Brain microvascular endothelial cell (primary cell): ENCODE measurements around the gene SZRD1.
A peak's percentile ranks its signal among the peaks of the same experiment; 100 is the strongest.
"Not testable (repeated sequence)": the region's sequence is repeated elsewhere in the genome, so short reads cannot be mapped to it uniquely, and the experiment has no call there.

Experiments
- DNase-seq: peaks from one replicate; pipeline ENCODE4 v3.0.0-alpha.2; 2020
- H3K27ac ChIP-seq: fragments of 250-450 bp; sonication (Bioruptor Pico); 2 replicates; pipeline ENCODE4 v1.5.1; 2020; ENCODE audit warnings: mild to moderate bottlenecking, moderate library complexity
- H3K27me3 ChIP-seq: fragments of 250-450 bp; sonication (Bioruptor Pico); replicated peaks from 2 replicates; pipeline ENCODE4 v1.5.1; 2020; ENCODE audit warnings: mild to moderate bottlenecking
- H3K36me3 ChIP-seq: fragments of 250-450 bp; sonication (Bioruptor Pico); replicated peaks from 2 replicates; pipeline ENCODE4 v1.5.1; 2020; ENCODE audit warnings: mild to moderate bottlenecking
- H3K4me3 ChIP-seq: 2 replicates; pipeline ENCODE4 v1.5.1; 2011; ENCODE audit warnings: low read depth, mild to moderate bottlenecking, control low read depth, low read length, moderate library complexity
- in situ Hi-C: cut with HindIII; loops from 2 replicates; pipeline ENCODE4 v1.10.0; 2017; ENCODE audit warnings: low sequenced_read_pairs, low pct_ligation_motif_present
- TF ChIP-seq, protein P1 (sequence below): IDR thresholded peaks from 2 replicates; pipeline ENCODE4 v1.5.1; 2011; ENCODE audit warnings: low read depth, mild to moderate bottlenecking, moderate library complexity, low read length, control low read depth, inconsistent platforms; ENCODE audit errors: missing control alignments

The SZRD1 gene

DNA sequence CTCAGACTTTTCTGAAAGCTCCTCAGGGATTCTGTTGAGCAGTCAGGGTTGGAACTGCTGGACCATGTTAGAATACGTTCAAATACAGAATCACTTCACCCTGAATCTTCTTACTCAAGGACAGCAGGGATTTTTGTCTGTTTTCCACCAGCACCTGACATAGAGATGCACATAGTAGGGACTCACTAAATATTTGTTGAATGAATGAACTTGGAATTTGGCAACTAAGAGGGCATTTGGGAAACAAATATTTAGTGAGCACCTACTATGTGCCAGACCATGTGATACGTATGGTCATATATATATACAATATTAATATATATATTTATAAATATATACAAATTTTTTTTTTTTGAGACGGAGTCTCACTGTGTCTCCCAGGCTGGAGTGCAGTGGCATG, 10.2 kb upstream of the SZRD1 start:
- no peak for DNase-seq
- H3K36me3 ChIP-seq: no peaks in the 10 kb centered on the region
- no peak overlapping the region for H3K27ac ChIP-seq
- H3K4me3 ChIP-seq: no peak overlapping the region
- TF ChIP-seq, protein P1, sequence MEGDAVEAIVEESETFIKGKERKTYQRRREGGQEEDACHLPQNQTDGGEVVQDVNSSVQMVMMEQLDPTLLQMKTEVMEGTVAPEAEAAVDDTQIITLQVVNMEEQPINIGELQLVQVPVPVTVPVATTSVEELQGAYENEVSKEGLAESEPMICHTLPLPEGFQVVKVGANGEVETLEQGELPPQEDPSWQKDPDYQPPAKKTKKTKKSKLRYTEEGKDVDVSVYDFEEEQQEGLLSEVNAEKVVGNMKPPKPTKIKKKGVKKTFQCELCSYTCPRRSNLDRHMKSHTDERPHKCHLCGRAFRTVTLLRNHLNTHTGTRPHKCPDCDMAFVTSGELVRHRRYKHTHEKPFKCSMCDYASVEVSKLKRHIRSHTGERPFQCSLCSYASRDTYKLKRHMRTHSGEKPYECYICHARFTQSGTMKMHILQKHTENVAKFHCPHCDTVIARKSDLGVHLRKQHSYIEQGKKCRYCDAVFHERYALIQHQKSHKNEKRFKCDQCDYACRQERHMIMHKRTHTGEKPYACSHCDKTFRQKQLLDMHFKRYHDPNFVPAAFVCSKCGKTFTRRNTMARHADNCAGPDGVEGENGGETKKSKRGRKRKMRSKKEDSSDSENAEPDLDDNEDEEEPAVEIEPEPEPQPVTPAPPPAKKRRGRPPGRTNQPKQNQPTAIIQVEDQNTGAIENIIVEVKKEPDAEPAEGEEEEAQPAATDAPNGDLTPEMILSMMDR: no peak
- in situ Hi-C loops: no loop called here
- no peaks in the 10 kb centered on the region for H3K27me3 ChIP-seq

DNA sequence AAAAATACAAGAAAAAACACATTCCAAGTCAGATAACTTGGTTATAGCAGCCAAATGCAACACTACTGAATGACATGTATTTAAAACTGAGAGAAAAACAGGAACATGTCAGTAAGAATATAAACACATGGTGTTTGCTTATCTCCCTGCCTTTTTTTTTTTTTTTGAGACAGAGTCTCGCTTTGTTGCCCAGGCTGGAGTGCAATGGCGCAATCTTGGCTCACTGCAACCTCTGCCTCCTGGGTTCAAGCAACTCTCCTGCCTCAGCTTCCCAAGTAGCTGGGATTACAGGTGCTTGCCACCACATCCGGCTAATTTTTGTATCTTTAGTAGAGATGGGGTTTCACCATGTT, 1.9 kb upstream of the SZRD1 start:
- H3K27me3 ChIP-seq, H3K36me3 ChIP-seq, H3K4me3 ChIP-seq, DNase-seq, H3K27ac ChIP-seq, in situ Hi-C loops: not testable (repeated sequence)

DNA sequence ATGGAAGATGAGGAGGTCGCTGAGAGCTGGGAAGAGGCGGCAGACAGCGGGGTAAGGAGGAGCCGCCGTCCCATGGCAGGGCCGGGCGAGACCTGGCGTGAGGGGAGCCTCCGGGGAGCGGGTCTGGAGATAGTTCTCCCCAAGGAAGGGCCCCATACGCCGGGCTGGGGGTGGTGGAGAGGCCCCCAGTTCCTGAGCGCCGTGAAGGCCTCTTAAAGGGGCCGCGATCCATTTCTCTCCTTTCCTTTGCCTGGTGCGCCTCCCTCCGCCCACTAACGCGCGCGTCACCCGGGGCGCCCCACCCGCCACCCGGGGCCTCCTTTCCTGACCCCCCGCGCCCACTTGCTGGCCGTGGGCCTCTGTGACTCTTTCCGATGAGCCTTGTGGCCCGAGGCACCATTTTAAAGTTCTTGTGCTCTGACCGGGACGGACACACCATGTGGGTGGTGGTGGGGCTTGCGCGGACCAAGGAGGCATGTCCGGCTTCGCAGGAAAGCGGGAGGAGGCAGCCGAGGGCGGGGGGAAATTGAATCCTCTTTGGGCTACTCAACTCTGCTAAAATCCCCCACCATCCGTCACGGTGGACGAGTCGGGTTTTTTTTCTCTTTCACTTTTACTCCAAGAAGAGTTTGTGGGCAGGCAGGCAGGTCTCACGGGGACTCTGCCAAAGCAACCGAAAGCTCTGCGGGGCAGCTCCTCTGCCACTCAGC, 371 bp downstream of the SZRD1 start:
- peak overlapping the region; percentile 92 for H3K27ac ChIP-seq
- no peaks in the 10 kb centered on the region for H3K36me3 ChIP-seq
- DNase-seq: peak; percentile 77
- TF ChIP-seq, protein P1: peak; percentile 1
- in situ Hi-C loops: no loop called here
- H3K4me3 ChIP-seq: peak overlapping the region; percentile 85
- no peaks in the 10 kb centered on the region for H3K27me3 ChIP-seq

DNA sequence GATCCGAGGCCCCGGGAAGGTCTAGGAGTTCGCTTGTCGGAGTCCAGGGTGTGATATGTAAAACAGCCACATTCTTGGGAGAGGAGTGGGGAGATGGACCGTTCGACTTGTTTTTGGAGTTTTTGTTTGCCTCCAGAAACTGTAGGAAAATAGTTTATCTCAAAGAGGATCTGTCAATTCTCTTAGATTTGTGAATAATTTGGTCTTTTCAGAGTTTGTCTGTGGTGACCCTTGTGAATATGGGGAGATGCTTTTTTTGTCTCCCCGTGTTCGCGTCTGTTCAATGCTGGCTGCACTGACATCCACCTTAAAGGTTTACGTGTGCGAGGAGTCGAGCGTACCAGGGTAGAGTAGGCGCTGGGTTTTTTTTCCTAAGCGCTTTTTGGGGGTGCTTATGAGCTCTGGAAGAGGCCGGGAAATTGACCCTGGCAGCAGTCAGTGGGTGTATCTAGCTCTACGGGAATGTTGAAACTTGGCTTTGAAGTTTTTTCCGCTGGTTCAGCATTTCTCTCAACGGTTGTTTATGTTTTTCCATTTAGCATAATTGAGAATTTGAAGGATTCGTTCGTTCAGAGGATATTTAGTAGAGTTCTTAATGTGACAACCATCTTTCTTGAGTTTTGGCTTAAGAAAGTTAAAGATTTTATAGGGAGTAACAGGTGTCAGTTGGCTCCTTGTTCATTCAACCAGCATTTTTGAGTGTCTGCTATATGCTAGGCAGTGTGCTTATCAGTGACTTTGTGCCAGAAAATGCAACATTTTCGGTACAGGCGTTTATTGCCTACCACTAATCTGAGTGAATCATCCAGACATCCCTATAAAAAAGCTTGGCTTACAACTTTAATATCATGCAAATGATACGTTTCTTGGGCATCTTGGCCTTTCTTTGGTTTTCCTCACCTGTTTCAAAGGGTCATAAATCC, 1.2 kb downstream of the SZRD1 start:
- TF ChIP-seq, protein P1: no peak
- H3K4me3 ChIP-seq: peak overlapping the region; percentile 85
- in situ Hi-C loops: no loop called here
- H3K27ac ChIP-seq: peak overlapping the region; percentile 92
- H3K27me3 ChIP-seq: no peaks in the 10 kb centered on the region
- H3K36me3 ChIP-seq: no peaks in the 10 kb centered on the region
- DNase-seq: peak; percentile 54

DNA sequence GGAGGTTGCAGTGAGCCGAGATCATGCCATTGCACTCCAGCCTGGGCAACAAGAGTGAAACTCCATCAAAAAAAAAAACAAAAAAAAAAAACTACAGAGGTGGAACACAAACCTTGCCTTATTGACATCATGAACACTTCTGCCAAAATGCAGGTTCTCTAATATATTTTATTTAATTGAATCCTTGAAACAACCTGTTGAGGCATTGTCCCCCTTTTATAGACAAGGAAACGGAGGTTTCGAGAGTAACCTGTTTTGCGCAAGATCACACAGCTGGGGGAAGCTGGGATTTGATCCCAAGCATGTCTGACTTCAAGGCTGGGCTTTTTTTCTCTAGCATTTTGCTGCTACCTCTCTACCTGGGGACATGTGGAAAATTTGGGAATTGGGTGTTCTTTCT, 2.8 kb downstream of the SZRD1 start:
- Histone ChIP-seq H3K36me3 (no peaks in the 10 kb centered on the region), H3K27ac (no peak overlapping the region), H3K27me3 (no peaks in the 10 kb centered on the region), H3K4me3 (no peak overlapping the region)
- in situ Hi-C loops: no loop called here
- no peak for DNase-seq
- TF ChIP-seq, protein P1: no peak

DNA sequence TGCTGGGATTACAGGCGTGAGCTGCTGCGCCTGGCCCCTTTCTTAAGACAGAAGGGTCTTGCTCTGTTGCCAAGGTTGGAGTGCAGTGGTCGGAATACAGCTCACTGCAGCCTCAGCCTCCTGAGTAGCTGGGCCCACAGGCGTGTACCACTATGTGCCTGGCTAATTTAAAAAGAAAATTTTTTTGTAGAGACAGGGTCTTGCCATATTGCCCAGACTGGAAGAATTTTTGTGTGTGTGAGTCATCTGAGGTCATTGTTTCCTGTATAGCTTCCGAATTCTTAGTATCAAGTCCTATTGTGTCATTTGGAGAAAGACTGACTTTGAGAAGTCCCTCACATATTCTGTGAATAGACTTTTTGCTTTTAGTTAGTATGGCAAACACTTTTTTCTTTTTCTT, 4.7 kb downstream of the SZRD1 start:
- peak; percentile 60 for DNase-seq
- TF ChIP-seq, protein P1: no peak
- peak overlapping the region; percentile 72 for H3K27ac ChIP-seq
- no peaks in the 10 kb centered on the region for H3K27me3 ChIP-seq
- no peak overlapping the region for H3K4me3 ChIP-seq
- in situ Hi-C loops: no loop called here
- H3K36me3 ChIP-seq: no peaks in the 10 kb centered on the region
